ENCODE data around the gene BNIP3. TPM values are rescaled to one million over a fixed set of nuclear protein-coding genes. Genes with fewer than 3 reads are reported as not detected.

BNIP3 gene, protein sequence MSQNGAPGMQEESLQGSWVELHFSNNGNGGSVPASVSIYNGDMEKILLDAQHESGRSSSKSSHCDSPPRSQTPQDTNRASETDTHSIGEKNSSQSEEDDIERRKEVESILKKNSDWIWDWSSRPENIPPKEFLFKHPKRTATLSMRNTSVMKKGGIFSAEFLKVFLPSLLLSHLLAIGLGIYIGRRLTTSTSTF
- 13.5 TPM for total RNA-seq

DNA sequence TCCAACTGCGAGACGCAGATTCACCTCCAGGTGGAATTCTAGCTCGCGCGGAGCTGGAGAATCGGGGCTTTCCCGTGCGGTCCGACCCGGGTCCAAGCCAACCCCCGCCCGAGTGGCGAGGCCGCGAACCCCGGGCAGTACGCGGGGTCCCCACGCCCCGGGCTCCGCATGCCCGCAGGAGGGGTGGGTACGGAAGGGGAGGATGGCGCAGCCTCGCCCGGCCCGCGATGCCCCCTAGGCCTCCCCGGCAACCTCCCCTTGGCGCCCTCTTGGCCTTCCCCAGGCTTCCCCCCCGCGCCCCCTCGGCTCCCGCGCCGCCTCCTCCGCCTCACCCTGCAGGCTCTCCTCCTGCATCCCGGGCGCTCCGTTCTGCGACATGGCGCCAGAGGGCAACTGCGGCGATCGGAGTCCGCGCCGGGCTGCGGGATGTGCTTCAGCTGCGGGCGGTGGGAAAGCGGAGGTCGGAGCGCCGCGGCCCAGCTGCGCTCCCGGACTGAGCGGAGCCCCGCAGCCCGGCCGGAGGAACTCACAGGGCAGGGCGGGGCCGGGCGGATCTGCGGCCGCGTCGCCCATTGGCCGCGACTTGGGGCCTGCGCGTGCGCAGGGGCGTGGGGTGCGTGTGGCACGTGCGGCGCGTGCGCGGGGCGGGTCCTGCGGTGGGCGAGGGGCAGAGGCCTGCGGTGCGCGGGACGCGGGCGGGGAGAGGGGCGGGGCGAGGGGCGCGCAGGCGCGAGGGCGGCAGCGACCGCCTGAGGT is at the start of gene BNIP3:
TSS of gene BNIP3 (minus strand) at position 495 of the 756 bp plus-strand sequence. CDS start at position 378, 117 bp downstream.
- Histone ChIP-seq H3K4me3 (ENCODE audit: low read length) (peak within 1 kb of the TSS; percentile 57), H3K4me1 (ENCODE audit: insufficient read depth, low read length) (peaks cover 22% of the 10 kb centered on the region), H3K27me3 (ENCODE audit: insufficient read depth, low read length) (peaks cover 18% of the 10 kb centered on the region), H3K9me3 (ENCODE audit: low read depth, low read length) (no peaks in the 10 kb centered on the region)

DNA sequence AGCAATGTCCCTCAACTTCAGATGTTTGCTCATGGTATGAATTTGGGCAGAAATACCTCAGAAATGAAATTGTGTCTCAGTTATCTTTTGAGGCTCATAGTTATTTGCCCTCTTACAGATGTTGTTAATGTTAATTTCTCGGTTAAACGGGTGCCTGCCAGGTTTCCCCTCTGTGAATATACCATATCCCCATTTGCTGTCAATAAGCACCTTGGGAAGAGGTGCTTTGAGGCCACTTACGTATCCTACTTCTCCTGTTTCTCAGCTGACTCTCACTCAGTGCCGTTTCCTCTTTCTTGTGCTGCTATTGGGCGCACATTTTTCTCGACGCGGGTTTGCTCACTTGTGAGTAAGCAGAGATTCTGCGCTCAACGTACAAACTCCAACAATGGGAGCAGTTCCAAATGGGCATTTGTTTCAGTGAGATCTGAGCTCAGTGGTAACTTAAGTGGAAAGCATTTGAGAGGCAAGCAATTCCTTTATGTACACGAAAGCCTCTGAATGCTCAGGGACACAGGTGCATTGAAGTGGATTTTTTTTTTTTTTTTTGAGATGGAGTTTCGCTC is 49.3 kb upstream of the BNIP3 start:
- no peak overlapping the region for H3K4me3 ChIP-seq (ENCODE audit: low read length)
- no peaks in the 10 kb centered on the region for H3K9me3 ChIP-seq (ENCODE audit: low read depth, low read length)
- H3K4me1 ChIP-seq (ENCODE audit: insufficient read depth, low read length), result no peaks in the 10 kb centered on the region
- peaks cover 10% of the 10 kb centered on the region for H3K27me3 ChIP-seq (ENCODE audit: insufficient read depth, low read length)

DNA sequence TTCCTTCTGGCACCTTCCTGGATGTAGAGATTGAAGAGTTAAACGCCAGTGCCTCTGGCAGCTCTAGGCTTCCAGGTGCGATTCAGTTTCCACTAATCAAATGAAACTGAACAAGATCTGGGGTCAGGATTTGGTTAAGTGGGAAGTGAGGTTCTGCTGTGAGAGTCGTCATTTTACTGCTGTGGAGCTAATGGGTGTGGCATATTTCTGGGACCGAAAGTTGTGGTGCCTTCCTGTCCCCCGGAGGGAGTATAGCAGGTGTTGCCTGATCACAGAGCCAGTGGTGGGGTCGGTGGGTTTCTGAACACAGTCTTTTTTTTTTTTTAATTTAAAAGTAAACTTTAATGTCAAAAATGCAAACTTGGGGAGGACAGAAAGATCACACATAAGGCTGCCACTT is 47.0 kb upstream of the BNIP3 start:
- no peak overlapping the region for H3K4me3 ChIP-seq (ENCODE audit: low read length)

DNA sequence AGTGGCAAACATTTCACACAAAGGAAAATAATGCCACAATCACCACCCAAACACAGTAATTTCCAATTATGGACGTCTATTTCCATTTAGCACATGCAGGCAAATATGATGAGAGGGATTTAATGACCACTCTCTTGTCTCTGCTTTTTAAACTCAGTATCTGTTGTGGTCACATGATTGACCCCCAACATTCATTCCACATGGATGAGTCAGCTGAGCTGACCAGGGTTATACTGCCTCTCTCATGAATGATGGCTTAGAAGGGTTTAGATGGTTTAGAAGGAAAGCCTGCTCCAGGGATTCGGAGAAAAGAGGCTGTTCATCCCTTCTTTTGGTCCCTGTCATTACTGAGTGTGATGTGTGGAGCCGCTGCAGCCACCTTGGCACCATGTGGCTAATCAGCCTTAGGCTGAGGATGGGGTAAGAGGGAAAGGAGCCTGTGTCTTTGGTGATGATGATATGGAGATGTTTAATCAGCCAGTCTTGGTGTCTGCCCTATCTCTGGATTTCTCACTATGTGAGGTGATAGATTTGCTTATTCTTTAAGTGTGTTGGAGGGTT is 45.8 kb upstream of the BNIP3 start:
- Histone ChIP-seq H3K27me3 (ENCODE audit: insufficient read depth, low read length) (peaks cover 4% of the 10 kb centered on the region), H3K9me3 (ENCODE audit: low read depth, low read length) (no peaks in the 10 kb centered on the region)

More for the DNA sequence above, 47.0 kb upstream of the BNIP3 start:
- Histone ChIP-seq H3K9me3 (ENCODE audit: low read depth, low read length) (no peaks in the 10 kb centered on the region), H3K4me1 (ENCODE audit: insufficient read depth, low read length) (peaks cover 1% of the 10 kb centered on the region), H3K27me3 (ENCODE audit: insufficient read depth, low read length) (peaks cover 2% of the 10 kb centered on the region)

DNA sequence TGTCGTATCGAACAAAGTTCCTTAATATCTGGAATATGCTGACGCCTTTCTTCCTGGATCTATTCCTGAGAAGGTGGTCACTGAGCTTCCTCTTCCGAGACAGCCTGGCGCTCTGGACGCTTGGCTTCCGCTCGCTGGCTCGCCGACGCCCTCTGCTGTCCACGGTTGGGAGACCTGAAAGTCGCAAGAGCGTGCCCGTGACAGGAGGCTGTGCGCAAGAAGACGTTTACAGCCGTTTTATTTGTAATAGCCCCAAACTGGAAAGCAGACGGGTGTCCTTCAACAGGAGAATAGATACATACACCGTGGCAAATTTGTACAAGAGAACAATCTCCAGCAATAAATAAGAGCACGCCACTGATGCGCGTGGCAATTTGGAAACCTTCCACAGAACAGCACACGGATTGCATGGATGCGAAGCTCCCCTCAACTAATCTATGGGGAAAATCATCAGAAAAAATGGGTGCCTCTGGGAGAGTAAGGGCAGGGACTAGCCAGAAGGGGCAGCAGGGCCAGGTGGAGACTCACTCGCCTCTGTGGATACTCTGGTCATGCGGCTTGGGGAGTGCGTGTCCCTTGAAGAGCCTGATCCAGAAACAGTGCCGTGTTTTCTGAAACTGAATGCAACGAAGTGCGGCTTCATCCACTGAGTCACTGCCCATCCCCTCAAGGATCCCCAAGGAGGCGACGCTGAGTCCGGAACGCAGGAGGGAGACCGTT is 41.5 kb upstream of the BNIP3 start:
- Histone ChIP-seq H3K27me3 (ENCODE audit: insufficient read depth, low read length) (peaks cover 4% of the 10 kb centered on the region), H3K9me3 (ENCODE audit: low read depth, low read length) (no peaks in the 10 kb centered on the region), H3K4me3 (ENCODE audit: low read length) (no peak overlapping the region), H3K4me1 (ENCODE audit: insufficient read depth, low read length) (peaks cover 10% of the 10 kb centered on the region)

More for the DNA sequence above, 45.8 kb upstream of the BNIP3 start:
- Histone ChIP-seq H3K4me1 (ENCODE audit: insufficient read depth, low read length) (peaks cover 10% of the 10 kb centered on the region), H3K4me3 (ENCODE audit: low read length) (no peak overlapping the region)

DNA sequence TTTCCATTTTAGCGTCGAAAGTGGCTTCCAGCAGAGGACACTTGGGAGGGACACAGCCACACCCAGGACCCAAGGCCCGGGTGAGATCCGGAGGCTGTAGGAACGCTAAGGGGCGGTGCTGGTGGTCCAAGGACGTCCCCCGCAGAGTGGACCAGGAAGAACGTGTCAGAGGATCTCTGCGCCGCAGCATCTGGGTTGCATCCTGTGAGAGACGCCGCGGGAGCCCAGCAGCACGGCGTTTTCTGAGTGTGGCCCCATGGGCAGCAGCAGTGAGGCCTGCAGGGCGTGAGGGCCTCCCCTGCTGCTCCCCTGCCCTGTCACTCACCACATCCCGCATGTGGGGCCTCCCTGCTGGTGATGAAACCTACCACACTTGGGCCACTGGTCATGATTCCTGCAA is 40.5 kb upstream of the BNIP3 start:
- peaks cover 10% of the 10 kb centered on the region for H3K4me1 ChIP-seq (ENCODE audit: insufficient read depth, low read length)
- no peaks in the 10 kb centered on the region for H3K9me3 ChIP-seq (ENCODE audit: low read depth, low read length)
- H3K4me3 ChIP-seq (ENCODE audit: low read length), result no peak overlapping the region
- peaks cover 4% of the 10 kb centered on the region for H3K27me3 ChIP-seq (ENCODE audit: insufficient read depth, low read length)

DNA sequence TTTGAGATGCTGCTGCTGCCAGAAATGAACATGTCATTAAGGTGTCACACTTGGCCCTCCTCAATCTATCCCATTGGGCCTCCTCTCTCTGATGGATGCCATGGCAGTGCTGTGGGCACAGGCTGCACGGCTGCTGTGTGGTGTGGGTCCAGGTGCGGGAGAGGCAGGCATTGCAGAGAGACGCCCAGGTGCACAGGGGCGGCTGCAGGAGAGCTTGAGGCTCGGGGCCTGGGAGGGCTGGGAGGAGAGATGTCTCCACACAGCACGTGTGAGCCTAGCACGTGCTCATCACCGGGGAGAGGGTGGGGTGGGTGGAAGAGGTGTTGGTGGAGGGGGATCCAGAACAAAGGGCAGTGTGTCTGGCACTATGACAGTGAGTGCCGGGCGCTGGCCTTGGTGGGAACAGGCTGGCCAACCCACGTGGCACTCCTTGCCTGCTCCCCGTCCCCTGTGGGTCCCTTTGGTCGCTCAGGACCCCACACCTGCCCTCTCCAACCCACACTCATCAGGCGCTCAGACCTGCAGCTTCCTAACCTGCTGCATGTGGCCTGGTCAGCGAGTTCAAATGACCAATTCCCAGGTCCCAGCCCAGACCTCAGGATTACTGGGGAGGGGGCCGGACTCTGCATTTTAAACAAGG is 39.9 kb upstream of the BNIP3 start:
- peaks cover 10% of the 10 kb centered on the region for H3K4me1 ChIP-seq (ENCODE audit: insufficient read depth, low read length)
- H3K9me3 ChIP-seq (ENCODE audit: low read depth, low read length), result no peaks in the 10 kb centered on the region
- peaks cover 4% of the 10 kb centered on the region for H3K27me3 ChIP-seq (ENCODE audit: insufficient read depth, low read length)
- no peak overlapping the region for H3K4me3 ChIP-seq (ENCODE audit: low read length)

DNA sequence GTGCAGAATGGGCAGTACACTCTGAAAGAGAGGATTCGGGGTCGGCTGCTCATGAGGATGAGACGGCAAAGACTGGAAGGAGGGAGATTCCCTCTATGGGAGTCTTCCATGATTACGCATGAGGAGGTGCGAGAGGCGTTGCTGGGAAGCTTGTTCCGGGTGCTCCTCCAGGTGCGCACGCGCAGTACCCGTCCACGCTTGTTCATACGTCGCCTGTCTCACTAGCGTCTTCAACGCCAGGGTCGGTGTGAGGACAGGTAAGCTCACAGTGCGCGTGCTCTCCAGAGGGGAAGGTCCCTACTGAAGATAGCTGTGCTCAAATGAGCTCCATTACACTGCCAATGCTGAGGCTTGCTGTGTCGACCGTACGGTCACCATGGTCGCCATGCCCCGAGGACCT is 39.3 kb upstream of the BNIP3 start:
- peaks cover 10% of the 10 kb centered on the region for H3K4me1 ChIP-seq (ENCODE audit: insufficient read depth, low read length)
- H3K9me3 ChIP-seq (ENCODE audit: low read depth, low read length), result no peaks in the 10 kb centered on the region
- peaks cover 4% of the 10 kb centered on the region for H3K27me3 ChIP-seq (ENCODE audit: insufficient read depth, low read length)
- H3K4me3 ChIP-seq (ENCODE audit: low read length), result no peak overlapping the region

DNA sequence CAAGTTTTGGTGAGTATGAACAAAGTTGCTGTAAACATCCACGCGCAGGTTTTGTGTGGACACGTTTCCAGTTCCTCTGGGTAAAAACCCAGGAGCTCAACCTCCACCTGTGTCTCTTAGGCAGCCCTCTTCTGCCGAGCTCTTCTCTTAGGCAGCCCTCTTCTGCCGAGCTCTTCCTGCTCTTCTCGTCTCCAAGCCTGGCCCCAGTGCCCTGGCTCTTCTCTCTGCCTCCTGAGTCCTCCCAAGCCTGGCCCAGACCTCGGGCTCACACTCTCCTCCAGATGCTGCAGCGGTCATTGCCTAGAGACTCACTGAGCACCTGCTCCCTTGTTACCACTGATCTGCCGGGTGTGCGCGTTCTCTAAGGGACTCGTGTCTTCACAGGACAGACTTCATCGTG is 38.7 kb upstream of the BNIP3 start:
- no peak overlapping the region for H3K4me3 ChIP-seq (ENCODE audit: low read length)
- H3K9me3 ChIP-seq (ENCODE audit: low read depth, low read length), result no peaks in the 10 kb centered on the region

DNA sequence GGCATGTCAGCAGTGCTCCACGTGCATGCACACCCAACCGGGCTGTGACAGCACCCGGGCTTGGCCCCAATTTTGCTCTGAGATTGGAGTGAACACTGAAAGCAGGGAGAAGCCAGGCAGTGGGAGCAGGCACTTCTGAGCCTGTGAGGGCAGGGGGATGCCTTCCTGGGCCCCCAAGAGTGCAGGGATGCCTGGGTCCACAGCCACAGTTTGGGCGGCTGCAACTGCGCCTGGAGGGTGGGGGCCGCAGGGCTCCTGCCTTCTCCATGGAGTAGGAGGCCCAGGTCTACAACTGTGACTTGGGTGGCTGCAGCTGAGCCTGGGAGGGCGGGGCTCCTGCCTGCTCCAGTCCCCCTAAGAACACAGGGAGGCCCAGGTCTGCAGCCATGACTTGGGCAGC is 37.6 kb upstream of the BNIP3 start:
- Histone ChIP-seq H3K4me3 (ENCODE audit: low read length) (no peak overlapping the region), H3K27me3 (ENCODE audit: insufficient read depth, low read length) (peaks cover 4% of the 10 kb centered on the region), H3K4me1 (ENCODE audit: insufficient read depth, low read length) (peaks cover 10% of the 10 kb centered on the region), H3K9me3 (ENCODE audit: low read depth, low read length) (no peaks in the 10 kb centered on the region)

More for the DNA sequence above, 38.7 kb upstream of the BNIP3 start:
- H3K4me1 ChIP-seq (ENCODE audit: insufficient read depth, low read length), result peaks cover 10% of the 10 kb centered on the region
- H3K27me3 ChIP-seq (ENCODE audit: insufficient read depth, low read length), result peaks cover 4% of the 10 kb centered on the region

DNA sequence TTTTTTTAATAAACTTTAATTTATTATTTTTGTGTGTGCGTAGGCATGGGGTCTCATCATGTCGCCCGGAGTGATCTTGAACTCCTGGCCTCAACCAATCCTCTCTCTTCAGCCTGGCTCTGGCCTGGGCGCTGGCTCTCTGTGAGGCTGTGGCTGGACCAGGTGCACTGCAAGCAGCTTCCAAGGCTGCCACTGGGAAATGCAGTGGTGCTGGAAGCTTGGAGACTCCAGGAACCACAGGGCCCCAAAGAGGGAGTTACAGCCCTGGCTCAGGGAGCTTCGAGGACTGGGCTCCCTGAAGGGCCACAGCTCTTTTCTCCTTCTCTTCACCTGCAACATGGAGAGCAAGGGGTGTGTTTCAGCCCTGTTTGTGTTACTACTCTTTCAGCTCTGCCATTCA is 36.7 kb upstream of the BNIP3 start:
- H3K4me3 ChIP-seq (ENCODE audit: low read length), result no peak overlapping the region
- H3K27me3 ChIP-seq (ENCODE audit: insufficient read depth, low read length), result peaks cover under 1% of the 10 kb centered on the region
- H3K4me1 ChIP-seq (ENCODE audit: insufficient read depth, low read length), result peaks cover 7% of the 10 kb centered on the region
- no peaks in the 10 kb centered on the region for H3K9me3 ChIP-seq (ENCODE audit: low read depth, low read length)

DNA sequence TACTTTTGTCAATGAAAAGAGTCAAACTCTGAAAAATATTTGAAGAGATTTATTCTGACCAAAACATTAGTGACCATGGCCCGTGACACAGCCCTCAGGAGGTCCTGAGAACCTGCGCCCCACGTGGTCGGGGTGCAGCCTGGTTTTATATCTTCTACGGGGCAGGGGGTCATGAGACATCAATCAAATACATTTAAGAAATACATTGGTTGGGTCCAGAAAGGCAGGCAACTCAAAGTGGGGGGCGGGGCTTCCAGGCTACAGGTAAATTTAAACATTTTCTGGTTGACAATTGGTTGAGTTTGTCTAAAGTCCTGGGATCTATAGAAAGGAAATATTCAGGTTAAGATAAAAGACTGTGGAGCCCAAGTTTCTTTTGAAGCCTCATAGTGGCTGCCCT is 34.8 kb upstream of the BNIP3 start:
- Histone ChIP-seq H3K4me3 (ENCODE audit: low read length) (no peak overlapping the region), H3K9me3 (ENCODE audit: low read depth, low read length) (no peaks in the 10 kb centered on the region), H3K4me1 (ENCODE audit: insufficient read depth, low read length) (no peaks in the 10 kb centered on the region), H3K27me3 (ENCODE audit: insufficient read depth, low read length) (no peaks in the 10 kb centered on the region)

DNA sequence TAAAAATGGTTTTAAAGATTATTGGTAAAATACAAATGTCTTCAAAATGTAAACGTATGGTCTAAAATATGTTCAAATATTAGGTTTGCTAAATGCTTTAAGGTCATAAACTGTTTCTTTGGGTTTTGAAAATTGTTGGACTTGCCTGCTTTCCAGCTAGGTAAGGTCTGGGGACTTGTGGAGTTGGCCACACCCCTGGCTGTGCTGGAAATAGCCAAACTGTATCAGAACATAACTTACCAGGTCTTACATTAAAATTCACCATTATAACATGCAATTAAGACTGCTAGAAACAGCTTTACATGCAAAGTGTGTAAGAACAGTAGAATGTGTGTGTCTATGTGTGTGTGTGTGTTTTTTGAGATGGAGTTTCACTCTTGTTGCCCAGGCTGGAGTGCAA is 29.7 kb upstream of the BNIP3 start:
- Histone ChIP-seq H3K9me3 (ENCODE audit: low read depth, low read length) (no peaks in the 10 kb centered on the region), H3K4me1 (ENCODE audit: insufficient read depth, low read length) (no peaks in the 10 kb centered on the region), H3K27me3 (ENCODE audit: insufficient read depth, low read length) (no peaks in the 10 kb centered on the region), H3K4me3 (ENCODE audit: low read length) (no peak overlapping the region)

DNA sequence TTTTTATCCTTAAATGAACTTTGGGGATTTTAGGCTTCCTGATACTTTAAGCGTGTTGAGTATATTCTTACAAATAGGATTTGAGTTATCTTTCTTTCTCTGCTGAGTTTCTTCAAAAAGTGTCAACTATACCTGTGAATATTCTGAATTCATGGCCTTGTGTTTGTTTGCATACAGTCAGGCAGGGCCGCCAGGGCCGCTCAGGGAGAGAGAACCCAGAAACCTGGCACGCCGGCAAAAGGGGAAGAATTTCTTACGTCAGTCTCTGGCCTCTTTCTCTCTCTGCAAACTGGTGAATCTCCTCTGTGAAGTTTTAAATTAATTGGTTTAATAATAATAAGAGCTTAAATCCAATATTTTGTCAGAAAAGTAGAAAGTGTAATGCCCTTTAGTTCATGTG is 29.3 kb upstream of the BNIP3 start:
- Histone ChIP-seq H3K9me3 (ENCODE audit: low read depth, low read length) (no peaks in the 10 kb centered on the region), H3K4me3 (ENCODE audit: low read length) (no peak overlapping the region), H3K4me1 (ENCODE audit: insufficient read depth, low read length) (no peaks in the 10 kb centered on the region), H3K27me3 (ENCODE audit: insufficient read depth, low read length) (no peaks in the 10 kb centered on the region)
